GM20431 (cell line): ENCODE results near the gene ESF1.
"Not testable (repeated sequence)": the region's sequence is repeated elsewhere in the genome, so short reads cannot be mapped to it uniquely, and the experiment has no call there.

Experiments used
- in situ Hi-C: fragments of 300-500 bp; cut with MseI, MboI; formaldehyde crosslinking; loops from one replicate; pipeline ENCODE4 v1.15.0; 2020; ENCODE audit warnings: low sequenced_read_pairs; ENCODE audit not compliant: unreplicated experiment

Gene ESF1

GRCh38 chr20:13753436-13754036 is 31.2 kb downstream of the ESF1 start:
- in situ Hi-C loops, result loop anchor here (25.0 kb wide), 1 partner anchor 291 kb away; no protein-coding TSS in a partner anchor

GRCh38 chr20:13749811-13750210 is 34.9 kb downstream of the ESF1 start:
- in situ Hi-C loops, result loop anchor here (25.0 kb wide), 1 partner anchor 288 kb away; no protein-coding TSS in a partner anchor

- in situ Hi-C loops, result no loop called here
Measured at GRCh38 chr20:13745784-13746183, 38.9 kb downstream of the ESF1 start.

GRCh38 chr20:13744352-13744751 is 40.4 kb downstream of the ESF1 start:
- in situ Hi-C loops, result no loop called here

GRCh38 chr20:13741879-13742278 is 42.8 kb downstream of the ESF1 start:
- in situ Hi-C loops, result no loop called here

- in situ Hi-C loops, result no loop called here
Measured at GRCh38 chr20:13739731-13740649, 44.7 kb downstream of the ESF1 start.

- in situ Hi-C loops, result not testable (repeated sequence)
Measured at GRCh38 chr20:13738187-13738586, 46.5 kb downstream of the ESF1 start.

- in situ Hi-C loops, result no loop called here
Measured at GRCh38 chr20:13736436-13737191, 48.1 kb downstream of the ESF1 start.

- in situ Hi-C loops, result no loop called here
Measured at GRCh38 chr20:13735826-13736225, 48.9 kb downstream of the ESF1 start.

GRCh38 chr20:13723011-13723410 is 61.7 kb downstream of the ESF1 start:
- in situ Hi-C loops, result no loop called here

- in situ Hi-C loops, result no loop called here
Measured at GRCh38 chr20:13718171-13718570, 66.5 kb downstream of the ESF1 start.

GRCh38 chr20:13717631-13718044 is 67.1 kb downstream of the ESF1 start:
- in situ Hi-C loops, result no loop called here

GRCh38 chr20:13715171-13715570 is 69.5 kb downstream of the ESF1 start:
- in situ Hi-C loops, result no loop called here

GRCh38 chr20:13708234-13708633 is 76.5 kb downstream of the ESF1 start:
- in situ Hi-C loops, result no loop called here

- in situ Hi-C loops, result no loop called here
Measured at GRCh38 chr20:13703265-13703664, 81.5 kb downstream of the ESF1 start.

- in situ Hi-C loops, result no loop called here
Measured at GRCh38 chr20:13701486-13701885, 83.2 kb downstream of the ESF1 start.

- in situ Hi-C loops, result no loop called here
Measured at GRCh38 chr20:13700761-13701160, 84.0 kb downstream of the ESF1 start.

- in situ Hi-C loops, result no loop called here
Measured at GRCh38 chr20:13694420-13695150, 90.1 kb downstream of the ESF1 start.

GRCh38 chr20:13692802-13693736 is 91.7 kb downstream of the ESF1 start:
- in situ Hi-C loops, result no loop called here
